Measurements from ENCODE around the gene CP.

GRCh38 chr3:149152420-149152819 is 69.2 kb downstream of the CP start:
- TF ChIP-seq YY1 (IDR thresholded peaks at IDR 0.05; ENCODE audit: borderline replicate concordance in 1 of 3, control insufficient read depth in 1 of 3, extremely low read depth in 1 of 3, insufficient read depth in 3 of 3, insufficient read length in 1 of 3, insufficient replicate concordance in 2 of 3, low read depth in 1 of 3, low read length in 2 of 3) (no peak), ESRRB (CRISPR knock-in tag; IDR thresholded peaks at IDR 0.05; ENCODE audit: borderline replicate concordance) (no peak), MXI1 (IDR thresholded peaks at IDR 0.05; ENCODE audit: low read depth, low read length) (no peak)
